DND-41 (cell line): Measurements from ENCODE around the gene FPR3.

ENCODE experiments used
- CTCF ChIP-seq: IDR thresholded peaks from 2 replicates; pipeline ENCODE4 v1.5.1; 2012; ENCODE audit warnings: borderline replicate concordance, low read length, moderate library complexity, mild to moderate bottlenecking; ENCODE audit not compliant: poor library complexity, severe bottlenecking; ENCODE audit errors: extremely low read depth
- EZH2 ChIP-seq: IDR thresholded peaks from 3 replicates; pipeline ENCODE4 v1.6.1; 2012; ENCODE audit warnings: borderline replicate concordance, low read depth, mild to moderate bottlenecking, moderate library complexity, low read length, inconsistent platforms; ENCODE audit not compliant: severe bottlenecking

DNA sequence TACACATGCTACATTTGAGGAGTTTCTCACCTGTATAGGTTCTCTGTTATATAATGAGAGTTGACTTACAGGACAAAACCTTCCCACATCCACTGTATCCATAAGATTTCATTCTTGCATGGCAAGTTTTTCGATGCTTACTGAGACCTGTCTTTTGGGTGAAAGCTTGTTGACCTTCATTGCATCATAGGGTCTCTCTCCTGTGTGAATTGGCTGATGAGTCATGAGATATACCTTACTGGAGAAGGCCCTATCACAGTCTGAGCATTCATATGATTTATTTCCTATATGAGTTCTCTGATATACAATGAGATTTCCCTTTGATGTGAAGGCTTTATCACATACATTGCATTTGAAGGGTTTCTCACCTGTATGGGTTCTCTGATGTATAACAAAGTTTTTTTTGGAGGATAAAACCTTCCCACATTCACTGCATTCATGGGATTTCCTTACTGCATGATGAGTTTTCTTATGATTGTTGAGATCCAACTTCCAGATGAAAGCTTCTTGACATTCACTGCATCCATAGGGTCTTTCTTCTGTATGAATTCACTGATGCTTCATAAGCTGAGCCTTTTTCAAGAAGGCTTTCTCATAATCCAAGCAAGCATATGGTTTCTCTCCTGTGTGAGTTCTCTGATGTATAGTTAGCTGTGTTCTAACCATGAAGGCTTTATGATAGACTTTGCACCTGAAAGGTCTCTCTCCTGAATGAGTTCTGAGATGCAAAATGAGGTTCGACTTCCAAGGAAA, 67.1 kb downstream of the FPR3 start:
- TF ChIP-seq CTCF: no peak
- no peak for TF ChIP-seq EZH2
